A549 (cell line): ENCODE measurements around the gene RAB13.

Experiments used
- CEBPB ChIP-seq, 2 experiments: fragments of >200 bp in 1 of 2; sonication (Bioruptor Twin) in 1 of 2; formaldehyde crosslinking in 1 of 2; IDR thresholded peaks; 2 replicates each; pipeline ENCODE4 v1.6.1; 2012 to 2016
- CTCF ChIP-seq: fragments of >200 bp; sonication (Bioruptor Twin); formaldehyde crosslinking; IDR thresholded peaks from 3 replicates; pipeline ENCODE4 v1.5.1; 2016

GRCh38 chr1:153951801-153952200 is 34.3 kb downstream of the RAB13 start:
- no peak for TF ChIP-seq CTCF
- no peak for TF ChIP-seq CEBPB (IDR thresholded peaks at IDR 0.05)
